Kidney epithelial cell (primary cell): ENCODE measurements around the gene PEX6. TPM values are rescaled to one million over a fixed set of nuclear protein-coding genes. Genes with fewer than 3 reads are reported as not detected.

ENCODE experiments used
- DNase-seq: peaks from one replicate; pipeline ENCODE4 v3.0.0-alpha.2; 2010; ENCODE audit warnings: low read depth
- H3K27me3 ChIP-seq: 2 replicates; pipeline ENCODE4 v1.6.0; 2011; ENCODE audit warnings: low read length; ENCODE audit not compliant: control insufficient read depth, insufficient read depth
- H3K36me3 ChIP-seq: 2 replicates; pipeline ENCODE4 v1.5.1; 2011; ENCODE audit warnings: low read length; ENCODE audit not compliant: control insufficient read depth, insufficient read depth
- H3K4me3 ChIP-seq: 2 replicates; pipeline ENCODE4 v1.5.1; 2011; ENCODE audit warnings: low read depth, mild to moderate bottlenecking, control low read depth, low read length
- CTCF ChIP-seq: IDR thresholded peaks from 2 replicates; pipeline ENCODE4 v1.5.1; 2011; ENCODE audit warnings: mild to moderate bottlenecking, moderate library complexity, low read length, control low read depth, inconsistent platforms; ENCODE audit not compliant: insufficient read depth, poor library complexity, severe bottlenecking
- total RNA-seq: library from RNA; depleted of rRNA; stranded (reverse); fragments of >200 nt; gene quantifications from 2 replicates; pipeline ENCODE4 v1.2.3, GENCODE V29; 2015

The PEX6 gene
- total RNA-seq, 1 donor from 2014 or later, result 40.7 TPM

GRCh38 chr6:42935322-42935721, 43.7 kb downstream of the PEX6 start:
- Histone ChIP-seq H3K4me3 (no peak overlapping the region), H3K36me3 (no peaks in the 10 kb centered on the region), H3K27me3 (no peaks in the 10 kb centered on the region)
- TF ChIP-seq CTCF, result no peak
- no peak for DNase-seq

- no peak for TF ChIP-seq CTCF
- H3K27me3 ChIP-seq, result no peaks in the 10 kb centered on the region
- no peaks in the 10 kb centered on the region for H3K36me3 ChIP-seq
- no peak overlapping the region for H3K4me3 ChIP-seq
- DNase-seq, result no peak
Observed at GRCh38 chr6:42933205-42933604, 45.8 kb downstream of the PEX6 start.

- TF ChIP-seq CTCF, result no peak
Observed at GRCh38 chr6:42932412-42932811, 46.6 kb downstream of the PEX6 start.

GRCh38 chr6:42929821-42930360, 49.1 kb downstream of the PEX6 start:
- peak; percentile 37 for DNase-seq
- TF ChIP-seq CTCF, result no peak

More at GRCh38 chr6:42932412-42932811, 46.6 kb downstream of the PEX6 start:
- DNase-seq, result no peak
- H3K27me3 ChIP-seq, result no peaks in the 10 kb centered on the region
- H3K4me3 ChIP-seq, result no peak overlapping the region
- H3K36me3 ChIP-seq, result no peaks in the 10 kb centered on the region

GRCh38 chr6:42928986-42929820, 49.8 kb downstream of the PEX6 start, which contains the start of gene CNPY3:
Gene CNPY3, plus strand, starts transcription at chr6:42929480. Its CDS starts 91 bp downstream, at chr6:42929571.
- TF ChIP-seq CTCF, result no peak
- DNase-seq, result peak; percentile 96
- Histone ChIP-seq H3K27me3 (peaks cover 2% of the 10 kb centered on the region), H3K36me3 (no peaks in the 10 kb centered on the region), H3K4me3 (peak within 1 kb of the TSS; percentile 66)

More at GRCh38 chr6:42929821-42930360, 49.1 kb downstream of the PEX6 start:
- H3K4me3 ChIP-seq, result peak overlapping the region; percentile 66
- H3K36me3 ChIP-seq, result no peaks in the 10 kb centered on the region
- peaks cover 2% of the 10 kb centered on the region for H3K27me3 ChIP-seq
